ENCODE results near the gene RNU7-1. TPM values are rescaled to one million over a fixed set of nuclear protein-coding genes. Genes with fewer than 3 reads are reported as not detected.
A peak's percentile ranks its signal among the peaks of the same experiment; 100 is the strongest.

The RNU7-1 gene
- total and polyA plus RNA-seq, 9 of the 15 experiments (the other 6 are each of a cell fraction or from before 2014, with no cell fraction given) = not detected

GRCh38 chr12:6894321-6894720 lies 49.3 kb upstream of the RNU7-1 start:
- FAIRE-seq (no peak), ATAC-seq (no peak), DNase-seq (ENCODE audit: extremely low read depth in 1 of 4, low spot score in 3 of 4) (no peak)
- in situ Hi-C loops (cut with MboI) = no loop called here
- 49% methylated on average over 2 of the region's 3 CpGs for WGBS (ENCODE audit: insufficient coverage, low coverage, missing lambda C conversion rate)
- Histone ChIP-seq H3K9me1 (ENCODE audit: control insufficient read depth, insufficient read depth, low read length) (no peaks in the 10 kb centered on the region), H3K36me3 (ENCODE audit: control insufficient read depth, insufficient read depth, low read length) (no peaks in the 10 kb centered on the region), H2AFZ (ENCODE audit: low read depth, low read length) (peak overlapping the region; percentile 55; the same call in 1 of the 2 replicates), H3K79me2 (ENCODE audit: control insufficient read depth, insufficient read depth, low read length) (0 out of 3 replicates have a peak, but pooled peaks cover 2% of the 10 kb centered on the region), H4K20me1 (replicated peaks; ENCODE audit: control insufficient read depth, insufficient read depth, low read length) (no peaks in the 10 kb centered on the region), H3K9ac (ENCODE audit: insufficient read depth in 1 of 2, low read depth in 2 of 2, low read length in 2 of 2) (no peak overlapping the region), H3K9me3 (replicated peaks; ENCODE audit: control insufficient read depth, insufficient read depth, low read depth, low read length) (no peaks in the 10 kb centered on the region), H3K27ac (ENCODE audit: extremely low read depth, low read depth, low read length) (no peak overlapping the region), H3K4me2 (ENCODE audit: insufficient read depth, low read length) (no peak overlapping the region), H3K4me3 (no peak overlapping the region), H3K27me3 (ENCODE audit: control insufficient read depth in 2 of 2, insufficient read depth in 2 of 2, low read length in 2 of 2) (no peaks in the 10 kb centered on the region), H3K4me1 (replicated peaks in 1 of 2; ENCODE audit: control insufficient read depth in 2 of 2, insufficient read depth in 2 of 2, low read length in 2 of 2) (peaks cover 13 to 14% of the 10 kb centered on the region in 2 experiments)
- TF ChIP-seq SIN3B (IDR thresholded peaks at IDR 0.05; ENCODE audit: low read depth) = no peak
- TF ChIP-seq MECOM (CRISPR knock-in tag; IDR thresholded peaks at IDR 0.05) = no peak
- TF ChIP-seq ARNT (IDR thresholded peaks at IDR 0.05) = no peak
- TF ChIP-seq PHF8 (IDR thresholded peaks at IDR 0.05; ENCODE audit: borderline replicate concordance, low read length) = no peak
- TF ChIP-seq IFI16 (CRISPR knock-in tag; IDR thresholded peaks at IDR 0.05) = no peak
- no peak for TF ChIP-seq ETV1 (tag; conservative IDR thresholded peaks at IDR 0.05; ENCODE audit: low read depth)
- TF ChIP-seq ZNF668 (CRISPR knock-in tag; IDR thresholded peaks at IDR 0.05) = no peak
- no peak for TF ChIP-seq ZNF282 (CRISPR knock-in tag; IDR thresholded peaks at IDR 0.05)
- TF ChIP-seq XRCC4 (IDR thresholded peaks at IDR 0.05; ENCODE audit: extremely low read depth, insufficient read depth, insufficient read length) = no peak
- TF ChIP-seq TEAD4 (IDR thresholded peaks at IDR 0.05; ENCODE audit: low read length) = no peak
- TF ChIP-seq TEAD4 (CRISPR knock-in tag; IDR thresholded peaks at IDR 0.05; ENCODE audit: borderline replicate concordance) = no peak
- TF ChIP-seq PRPF4 (IDR thresholded peaks at IDR 0.05; ENCODE audit: insufficient read depth, low read depth, low read length, poor library complexity, severe bottlenecking) = no peak
- TF ChIP-seq ZBTB11 (CRISPR knock-in tag; IDR thresholded peaks at IDR 0.05) = no peak
- TF ChIP-seq, protein P1, sequence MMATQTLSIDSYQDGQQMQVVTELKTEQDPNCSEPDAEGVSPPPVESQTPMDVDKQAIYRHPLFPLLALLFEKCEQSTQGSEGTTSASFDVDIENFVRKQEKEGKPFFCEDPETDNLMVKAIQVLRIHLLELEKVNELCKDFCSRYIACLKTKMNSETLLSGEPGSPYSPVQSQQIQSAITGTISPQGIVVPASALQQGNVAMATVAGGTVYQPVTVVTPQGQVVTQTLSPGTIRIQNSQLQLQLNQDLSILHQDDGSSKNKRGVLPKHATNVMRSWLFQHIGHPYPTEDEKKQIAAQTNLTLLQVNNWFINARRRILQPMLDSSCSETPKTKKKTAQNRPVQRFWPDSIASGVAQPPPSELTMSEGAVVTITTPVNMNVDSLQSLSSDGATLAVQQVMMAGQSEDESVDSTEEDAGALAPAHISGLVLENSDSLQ (IDR thresholded peaks at IDR 0.05) = no peak
- TF ChIP-seq, protein P2, sequence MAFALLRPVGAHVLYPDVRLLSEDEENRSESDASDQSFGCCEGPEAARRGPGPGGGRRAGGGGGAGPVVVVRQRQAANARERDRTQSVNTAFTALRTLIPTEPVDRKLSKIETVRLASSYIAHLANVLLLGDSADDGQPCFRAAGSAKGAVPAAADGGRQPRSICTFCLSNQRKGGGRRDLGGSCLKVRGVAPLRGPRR (CRISPR knock-in tag; IDR thresholded peaks at IDR 0.05) = no peak
- no peak for TF ChIP-seq TAF15 (IDR thresholded peaks at IDR 0.05; ENCODE audit: low read depth, low read length)
- ChIA-PET POLR2A (no interaction called here), CTCF (ENCODE audit: low intra/inter-chr PET ratio) (no interaction called here)
- intact Hi-C loops (cut with micrococcal nuclease) = no loop called here
- BruUV-seq (replicated peaks) = no TSS peak

Data from K562 (cell line).